Hair follicle dermal papilla cell (primary cell): ENCODE data around the gene COX7A2L. TPM values are rescaled to one million over a fixed set of nuclear protein-coding genes. Genes with fewer than 3 reads are reported as not detected.

Experiments used
- total RNA-seq: library from RNA; depleted of rRNA; stranded (reverse); fragments of >200 nt; gene quantifications from 2 replicates; pipeline ENCODE4 v1.2.3, GENCODE V29; 2012

Gene COX7A2L, protein sequence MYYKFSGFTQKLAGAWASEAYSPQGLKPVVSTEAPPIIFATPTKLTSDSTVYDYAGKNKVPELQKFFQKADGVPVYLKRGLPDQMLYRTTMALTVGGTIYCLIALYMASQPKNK
- 174 and 183 TPM in 2 replicates for total RNA-seq

DNA sequence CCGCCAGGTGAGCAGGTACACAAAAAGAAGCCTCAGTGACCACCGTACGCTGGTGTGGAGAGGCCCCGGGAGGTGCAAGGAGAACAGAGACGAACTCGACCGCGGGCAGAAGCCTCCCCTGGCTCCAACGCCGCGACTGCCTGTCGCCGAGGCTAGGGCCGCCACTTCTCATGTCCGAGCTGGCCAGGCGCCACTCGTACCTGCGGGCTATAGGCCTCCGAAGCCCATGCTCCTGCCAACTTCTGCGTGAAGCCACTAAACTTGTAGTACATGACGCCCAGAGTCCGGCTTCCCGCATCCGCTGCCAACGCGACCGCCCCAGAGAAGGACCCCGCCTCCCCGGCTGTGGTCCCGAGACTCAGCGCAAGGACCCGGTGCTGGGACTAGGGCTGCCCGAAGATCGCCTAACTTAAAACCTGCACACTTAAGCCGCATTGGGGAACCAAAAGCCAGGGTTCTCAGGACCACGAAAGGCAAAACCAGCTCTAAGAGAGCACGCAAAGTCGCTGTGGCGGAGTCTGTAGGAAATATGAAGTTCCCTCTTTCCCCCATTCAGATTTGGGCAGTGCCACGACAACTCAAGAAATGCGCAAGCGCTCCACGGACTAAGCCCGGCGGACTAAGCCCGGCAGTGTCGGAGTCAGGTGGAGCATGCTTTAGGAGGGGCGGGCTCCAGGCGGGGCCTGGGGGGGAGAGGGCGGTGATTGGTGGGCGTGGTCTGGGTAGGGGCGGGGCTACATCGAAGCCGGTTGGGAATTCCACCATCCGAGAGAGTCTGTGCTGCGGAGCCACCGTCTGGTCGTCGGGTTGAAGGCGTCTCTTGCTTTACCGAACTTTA is at the start of gene COX7A2L:
Gene COX7A2L, minus strand, starts transcription at position 328 of the 838 bp plus-strand sequence. Its CDS starts 56 bp downstream, at position 272.

Other genes with a start within 250 kb of the COX7A2L start
- gene EML4, start 191.9 kb downstream of the COX7A2L start, total RNA-seq, result 68.7 and 88.3 TPM in 2 replicates
- not detected in 2 replicates for gene KCNG3, start 132.8 kb upstream of the COX7A2L start, total RNA-seq
- gene MTA3, start 207.4 kb upstream of the COX7A2L start, total RNA-seq, result 32.5 and 35.9 TPM in 2 replicates